Mononuclear cell (primary cell): Measurements from ENCODE around the gene DAD1. TPM values are rescaled to one million over a fixed set of nuclear protein-coding genes. Genes with fewer than 3 reads are reported as not detected.

ENCODE experiments used
- H3K27me3 ChIP-seq: 2 replicates; pipeline ENCODE4 v1.6.0; 2011; ENCODE audit warnings: low read length, control low read depth; ENCODE audit not compliant: insufficient read depth
- H3K4me1 ChIP-seq: 2 replicates; pipeline ENCODE4 v1.5.1; 2011; ENCODE audit warnings: mild to moderate bottlenecking, low read length, control low read depth; ENCODE audit not compliant: insufficient read depth
- H3K4me3 ChIP-seq: 2 replicates; pipeline ENCODE4 v1.5.1; 2011; ENCODE audit warnings: mild to moderate bottlenecking, low read length, moderate library complexity
- H3K9me3 ChIP-seq: 2 replicates; pipeline ENCODE4 v1.5.1; 2011; ENCODE audit warnings: low read depth, mild to moderate bottlenecking, control low read depth, low read length
- total RNA-seq: library from RNA; depleted of rRNA; stranded (reverse); fragments of >200 nt; gene quantifications from one replicate; pipeline ENCODE4 v1.2.3, GENCODE V29; 2012

Gene DAD1
- total RNA-seq, 1 donor: 83.6 TPM

DNA sequence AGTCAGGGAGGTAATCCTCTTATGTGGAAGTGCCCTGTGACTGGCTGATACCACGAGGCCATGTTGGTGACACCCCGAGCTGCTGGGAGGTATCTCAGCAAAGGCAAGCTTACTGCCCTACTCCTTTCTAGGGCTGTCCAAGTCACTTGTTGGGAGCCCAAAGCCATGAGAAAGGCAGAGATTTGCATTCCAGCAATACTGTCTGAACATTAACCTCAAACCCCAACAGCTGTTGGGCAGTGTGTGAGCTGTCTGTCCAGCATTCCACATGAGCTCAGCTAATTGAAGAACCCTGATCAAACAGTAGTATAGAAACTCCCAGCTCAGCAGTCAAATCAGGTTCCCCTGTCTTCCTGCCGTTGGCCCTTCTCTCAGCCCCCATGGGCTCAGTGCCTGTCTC is 18.3 kb upstream of the DAD1 start:
- Histone ChIP-seq H3K4me3 (no peak overlapping the region), H3K9me3 (no peaks in the 10 kb centered on the region), H3K4me1 (no peaks in the 10 kb centered on the region), H3K27me3 (no peaks in the 10 kb centered on the region)

DNA sequence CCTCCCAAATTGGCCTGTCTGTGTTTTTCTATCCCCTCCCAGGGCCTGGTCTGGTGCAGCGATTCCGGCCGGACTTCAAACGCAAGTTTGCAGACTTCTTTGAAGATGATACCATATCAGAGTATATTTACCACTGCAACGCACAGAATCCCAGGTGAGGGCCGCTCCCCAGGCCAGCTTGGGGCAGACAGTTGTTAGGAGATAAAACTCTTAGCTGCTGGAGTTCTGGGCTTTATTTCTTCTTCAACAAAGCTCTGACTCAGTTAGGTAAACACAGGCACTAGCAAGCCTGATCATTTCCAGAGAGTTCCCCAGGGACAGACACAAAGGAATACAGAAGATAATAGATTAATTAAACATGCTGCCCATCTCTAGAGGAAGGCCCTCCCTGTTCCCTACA is 17.4 kb upstream of the DAD1 start:
- Histone ChIP-seq H3K9me3 (no peaks in the 10 kb centered on the region), H3K4me1 (no peaks in the 10 kb centered on the region), H3K27me3 (no peaks in the 10 kb centered on the region), H3K4me3 (no peak overlapping the region)

DNA sequence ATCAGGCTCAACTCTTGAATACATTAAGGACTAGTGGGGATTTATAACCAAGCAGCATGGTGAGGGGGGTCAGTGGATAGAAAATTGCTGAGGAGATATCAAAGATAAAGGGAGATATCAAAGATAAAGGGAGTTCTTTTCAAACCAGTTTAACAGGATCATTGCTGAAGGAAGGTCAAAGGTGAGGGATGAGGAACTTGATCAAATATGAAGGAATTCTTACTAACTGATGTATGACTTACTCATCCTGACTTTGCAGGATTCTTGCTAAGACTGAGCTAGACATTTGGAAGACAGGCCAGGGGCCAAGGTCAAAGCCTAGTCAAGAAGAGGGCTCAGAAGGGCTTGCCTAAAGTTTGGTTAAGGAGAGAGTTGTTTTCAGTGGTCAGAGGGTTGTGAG is 13.8 kb upstream of the DAD1 start:
- no peaks in the 10 kb centered on the region for H3K9me3 ChIP-seq
- no peak overlapping the region for H3K4me3 ChIP-seq
- H3K4me1 ChIP-seq: peaks cover 14% of the 10 kb centered on the region
- no peaks in the 10 kb centered on the region for H3K27me3 ChIP-seq

DNA sequence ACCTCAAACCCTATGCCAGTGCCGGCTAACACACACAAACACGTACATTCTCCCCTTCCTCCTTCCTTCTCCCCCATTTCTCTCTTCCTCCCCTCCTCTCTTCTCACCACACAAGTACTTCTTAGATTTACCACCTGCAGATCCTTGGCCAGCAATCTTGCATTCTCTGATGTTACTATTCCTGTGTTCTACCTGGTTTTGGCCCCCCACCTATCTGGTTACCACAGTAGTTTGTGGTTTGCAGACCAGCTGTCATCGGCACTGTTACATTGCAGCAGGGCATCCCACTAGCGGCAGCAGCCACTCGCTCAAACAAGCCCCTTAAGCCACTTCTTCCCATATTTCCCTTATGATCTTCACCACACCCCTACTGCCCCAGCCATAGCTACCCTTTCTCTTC is 13.0 kb upstream of the DAD1 start:
- no peaks in the 10 kb centered on the region for H3K27me3 ChIP-seq
- no peaks in the 10 kb centered on the region for H3K9me3 ChIP-seq
- no peak overlapping the region for H3K4me3 ChIP-seq

DNA sequence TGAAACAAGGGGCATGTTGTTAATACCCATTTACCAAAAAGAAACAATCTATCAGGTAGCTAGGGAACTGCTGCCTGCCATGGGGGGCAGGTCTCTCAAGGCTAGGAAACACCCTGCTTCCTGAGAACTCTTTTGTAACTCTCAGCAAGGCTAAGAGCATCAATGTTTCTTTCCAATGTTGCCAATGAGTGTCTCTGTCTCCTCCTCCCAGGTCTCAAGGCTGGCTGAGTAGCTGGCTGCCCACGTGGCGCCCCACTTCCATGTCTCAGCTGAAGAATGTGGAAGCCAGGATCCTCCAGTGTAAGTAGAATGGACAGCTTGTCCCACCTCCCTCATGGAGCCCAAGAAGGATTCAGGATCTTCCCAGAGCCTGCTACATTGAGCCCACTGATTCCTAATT is 12.4 kb upstream of the DAD1 start:
- H3K27me3 ChIP-seq: no peaks in the 10 kb centered on the region
- peaks cover 21% of the 10 kb centered on the region for H3K4me1 ChIP-seq
- no peaks in the 10 kb centered on the region for H3K9me3 ChIP-seq
- H3K4me3 ChIP-seq: no peak overlapping the region

More for the DNA sequence above, 13.0 kb upstream of the DAD1 start:
- H3K4me1 ChIP-seq: peaks cover 21% of the 10 kb centered on the region

DNA sequence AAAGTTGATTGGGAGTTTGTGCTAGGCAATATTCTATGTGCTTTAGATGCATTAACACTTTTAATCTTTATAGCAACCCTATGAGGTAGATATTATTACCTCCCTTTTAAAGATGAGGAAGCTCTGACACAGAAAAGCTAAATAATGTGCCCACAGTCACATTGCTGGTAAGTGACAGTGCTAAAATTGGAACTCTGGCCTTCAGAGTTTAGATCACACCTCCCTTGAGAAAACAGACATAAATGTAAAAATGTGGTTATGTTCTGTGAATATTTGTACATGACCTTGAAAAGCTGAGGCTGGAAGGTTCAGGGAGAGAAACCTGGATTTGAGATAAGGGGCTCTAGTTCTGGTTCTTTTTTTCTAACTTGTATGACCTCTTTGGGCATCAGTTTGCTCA is 11.0 kb upstream of the DAD1 start:
- no peaks in the 10 kb centered on the region for H3K27me3 ChIP-seq
- no peaks in the 10 kb centered on the region for H3K9me3 ChIP-seq
- peaks cover 21% of the 10 kb centered on the region for H3K4me1 ChIP-seq
- H3K4me3 ChIP-seq: no peak overlapping the region

DNA sequence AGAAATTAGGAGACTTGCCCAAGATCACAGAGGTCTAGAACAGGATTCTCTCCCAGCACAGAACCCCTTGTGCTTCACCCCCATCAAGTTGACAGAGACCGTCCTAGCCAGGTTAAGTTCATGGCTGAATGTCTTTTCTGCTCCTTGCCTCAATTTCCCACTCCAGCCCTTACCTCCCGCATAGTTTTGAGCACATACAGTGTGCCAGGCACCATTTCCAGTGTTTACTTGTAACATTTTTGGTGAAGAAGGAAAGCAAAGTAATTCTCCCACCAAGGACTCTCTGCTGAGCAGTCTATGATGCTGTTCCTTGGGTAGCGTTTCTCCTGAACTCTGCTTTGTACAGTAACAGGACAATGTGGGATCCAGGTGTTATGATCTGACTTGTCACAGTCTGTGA is 10.3 kb upstream of the DAD1 start:
- Histone ChIP-seq H3K4me3 (no peak overlapping the region), H3K27me3 (no peaks in the 10 kb centered on the region), H3K9me3 (no peaks in the 10 kb centered on the region), H3K4me1 (peaks cover 21% of the 10 kb centered on the region)

DNA sequence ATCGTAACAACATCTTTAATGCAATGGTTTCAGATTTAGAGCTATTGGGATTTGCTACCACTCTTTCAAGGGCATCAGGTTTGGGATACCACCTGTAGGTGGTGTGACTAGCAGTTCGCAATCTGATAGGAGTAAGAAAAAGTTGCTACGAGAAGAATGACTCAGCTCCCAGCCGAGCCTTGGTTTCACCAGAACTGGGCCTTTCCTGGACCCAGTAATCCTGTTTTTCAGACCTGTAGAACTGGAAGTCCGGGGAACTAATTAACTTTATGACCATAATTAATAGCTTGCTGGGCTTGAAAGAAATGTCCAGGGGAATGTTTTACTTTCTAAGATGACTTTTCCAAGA is 9.8 kb upstream of the DAD1 start:
- Histone ChIP-seq H3K9me3 (no peaks in the 10 kb centered on the region), H3K4me1 (peaks cover 21% of the 10 kb centered on the region), H3K4me3 (peak overlapping the region; percentile 80), H3K27me3 (no peaks in the 10 kb centered on the region)

DNA sequence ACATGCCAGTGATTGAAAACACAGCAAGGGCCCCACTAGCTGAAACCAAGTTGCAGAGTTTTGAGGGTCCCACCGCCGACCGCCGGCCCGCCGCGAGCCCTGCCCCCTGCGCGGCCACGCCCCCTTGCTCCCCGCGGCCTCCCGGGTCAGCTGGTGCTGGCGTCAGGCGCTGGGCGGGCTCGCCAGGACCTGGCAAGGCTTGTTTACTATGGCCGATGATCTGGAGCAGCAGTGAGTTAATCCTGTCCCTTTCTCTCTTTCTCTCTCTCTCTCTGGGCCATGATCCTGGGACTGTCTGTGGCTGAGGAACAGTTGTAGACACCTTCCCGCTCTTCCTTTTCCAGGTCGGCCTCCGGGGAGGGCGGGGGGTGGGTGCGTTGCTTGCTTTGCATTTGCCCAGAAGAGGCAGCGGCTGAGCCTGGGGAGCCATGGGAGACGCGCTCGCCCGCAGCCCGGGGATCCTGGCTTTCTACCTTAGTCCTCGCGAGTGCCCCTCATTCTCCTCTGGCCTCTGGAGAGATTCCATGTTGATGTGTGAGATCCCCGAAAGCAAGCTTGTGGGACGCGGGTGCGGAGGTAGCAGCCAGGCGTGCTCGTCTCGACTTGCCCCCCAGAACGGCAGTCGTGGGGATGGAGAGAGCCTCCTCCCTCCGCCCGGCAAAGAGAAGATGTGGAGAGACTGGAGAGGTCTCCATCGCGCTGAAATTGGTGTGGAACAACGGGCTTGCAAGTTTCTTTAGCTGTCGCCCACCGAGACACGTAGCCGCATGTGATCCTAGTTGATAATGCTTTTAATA is 9.3 kb upstream of the DAD1 start, which contains the start of gene ABHD4:
Gene ABHD4 (plus strand): TSS at position 202 of the 797 bp plus-strand sequence. CDS start 7 bp downstream, at position 209.
- Histone ChIP-seq H3K9me3 (no peaks in the 10 kb centered on the region), H3K27me3 (no peaks in the 10 kb centered on the region), H3K4me3 (peak within 1 kb of the TSS; percentile 80)

DNA sequence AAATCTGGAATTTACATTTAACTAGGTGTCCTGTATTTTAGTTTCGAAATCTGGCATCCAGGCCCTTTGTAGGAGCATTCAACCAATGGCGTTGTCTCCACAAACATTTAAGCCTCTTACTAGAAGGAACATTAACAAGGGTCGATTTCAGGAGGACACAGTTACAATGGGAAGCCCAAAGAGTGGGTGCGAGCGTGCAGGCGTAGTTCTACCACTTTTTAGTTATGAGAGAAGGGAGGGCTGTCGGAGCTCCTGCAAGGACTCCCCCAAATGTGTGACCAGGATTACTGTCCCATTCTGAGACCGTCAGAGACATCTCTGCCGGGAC is 8.7 kb upstream of the DAD1 start:
- Histone ChIP-seq H3K4me1 (peaks cover 21% of the 10 kb centered on the region), H3K4me3 (peak overlapping the region; percentile 80), H3K27me3 (no peaks in the 10 kb centered on the region), H3K9me3 (no peaks in the 10 kb centered on the region)

More for the DNA sequence above, 9.3 kb upstream of the DAD1 start, which contains the start of gene ABHD4:
- peaks cover 21% of the 10 kb centered on the region for H3K4me1 ChIP-seq

DNA sequence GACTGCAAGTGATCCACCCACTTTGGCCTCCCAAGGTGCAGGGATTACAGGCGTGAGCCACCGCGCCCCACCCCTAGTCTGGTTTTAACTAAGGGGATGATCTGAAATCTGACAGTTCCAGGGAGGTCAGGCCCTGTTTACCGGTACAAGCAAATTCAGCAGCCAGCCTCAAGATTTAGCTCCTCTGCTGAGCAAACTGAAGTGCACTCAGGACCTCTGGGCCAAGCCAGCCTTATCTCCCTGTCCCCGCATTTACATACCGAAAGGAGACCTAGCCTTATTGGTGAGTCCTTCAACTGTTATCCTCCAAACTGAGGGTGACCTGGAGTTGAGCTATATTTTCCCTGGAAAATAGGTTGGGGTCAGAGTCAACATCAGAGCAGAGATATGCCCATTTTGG is 8.2 kb upstream of the DAD1 start:
- peaks cover 21% of the 10 kb centered on the region for H3K4me1 ChIP-seq
- H3K9me3 ChIP-seq: no peaks in the 10 kb centered on the region
- H3K27me3 ChIP-seq: no peaks in the 10 kb centered on the region
- no peak overlapping the region for H3K4me3 ChIP-seq

DNA sequence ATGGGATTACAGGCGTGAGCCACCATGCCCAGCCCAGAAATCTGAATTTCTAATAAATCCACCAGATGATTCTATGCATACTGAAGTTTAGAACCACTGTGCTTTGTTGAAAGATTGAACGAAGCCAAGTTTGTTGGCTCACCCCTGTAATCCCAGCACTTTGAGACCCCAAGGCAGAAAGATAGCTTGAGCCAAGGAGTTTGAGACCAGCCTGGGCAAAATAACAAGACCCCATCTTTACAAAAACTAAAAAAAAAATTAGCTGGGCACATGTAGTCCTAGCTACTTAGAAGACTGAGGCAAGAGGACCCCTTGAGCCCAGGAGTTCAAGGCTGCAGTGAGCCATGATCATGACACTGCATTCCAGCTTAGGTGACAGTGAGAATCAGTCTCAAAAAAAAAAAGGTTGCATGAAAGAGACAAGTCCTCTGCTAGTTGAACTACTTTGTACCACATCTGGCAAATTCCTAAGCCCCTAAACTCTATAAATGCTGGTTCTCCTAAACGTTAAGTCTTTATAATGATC is 7.4 kb upstream of the DAD1 start:
- no peaks in the 10 kb centered on the region for H3K27me3 ChIP-seq
- peaks cover 21% of the 10 kb centered on the region for H3K4me1 ChIP-seq
- no peak overlapping the region for H3K4me3 ChIP-seq
- H3K9me3 ChIP-seq: no peaks in the 10 kb centered on the region

DNA sequence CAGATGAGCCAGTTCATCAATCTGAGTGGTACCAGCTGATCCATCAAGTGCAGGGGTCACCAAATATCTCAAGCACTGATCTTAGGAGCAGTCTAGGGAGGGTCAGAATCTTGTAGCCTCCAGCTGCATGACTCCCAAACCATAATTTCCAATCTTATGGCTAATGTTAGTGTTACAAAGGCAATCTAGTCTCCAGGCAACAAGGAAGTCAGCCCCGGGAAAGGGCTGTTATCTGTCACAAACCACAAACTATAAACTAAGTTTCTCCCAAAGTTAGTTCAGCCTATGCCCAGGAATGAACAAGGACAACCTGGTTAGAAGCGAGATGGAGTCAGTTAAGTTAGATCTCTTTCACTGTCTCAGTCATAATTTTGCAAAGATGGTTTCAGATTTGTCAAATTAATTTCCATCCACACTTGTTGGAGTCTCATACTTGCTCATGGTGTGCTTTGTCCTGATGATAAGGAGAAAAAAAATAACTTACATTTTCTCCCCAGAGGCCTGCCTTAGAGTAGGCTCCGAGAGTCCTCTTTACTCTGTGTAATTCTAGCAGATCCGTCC is 5.2 kb upstream of the DAD1 start:
- Histone ChIP-seq H3K4me3 (no peak overlapping the region), H3K4me1 (peaks cover 25% of the 10 kb centered on the region), H3K27me3 (no peaks in the 10 kb centered on the region), H3K9me3 (no peaks in the 10 kb centered on the region)

DNA sequence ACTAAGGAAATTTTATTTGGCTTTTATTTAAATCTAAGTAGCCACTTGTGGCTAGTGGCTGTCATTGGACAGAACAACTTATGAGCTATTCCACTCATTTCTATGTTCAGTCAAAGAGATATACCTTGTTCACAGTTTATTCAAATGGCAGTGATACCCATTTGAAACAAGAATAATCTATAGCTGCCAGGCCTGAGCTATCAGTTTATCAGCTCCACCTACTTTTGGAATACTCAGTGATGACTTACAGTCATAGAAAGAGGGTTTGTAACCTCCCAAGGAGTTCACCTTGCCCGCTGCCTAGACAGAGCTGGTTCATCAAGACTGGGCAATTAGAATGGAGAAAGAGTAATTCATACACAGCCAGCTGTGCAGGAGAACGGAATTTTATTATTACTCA is 4.6 kb upstream of the DAD1 start:
- peaks cover 19% of the 10 kb centered on the region for H3K4me1 ChIP-seq
- H3K27me3 ChIP-seq: no peaks in the 10 kb centered on the region
- H3K9me3 ChIP-seq: no peaks in the 10 kb centered on the region
- no peak overlapping the region for H3K4me3 ChIP-seq

DNA sequence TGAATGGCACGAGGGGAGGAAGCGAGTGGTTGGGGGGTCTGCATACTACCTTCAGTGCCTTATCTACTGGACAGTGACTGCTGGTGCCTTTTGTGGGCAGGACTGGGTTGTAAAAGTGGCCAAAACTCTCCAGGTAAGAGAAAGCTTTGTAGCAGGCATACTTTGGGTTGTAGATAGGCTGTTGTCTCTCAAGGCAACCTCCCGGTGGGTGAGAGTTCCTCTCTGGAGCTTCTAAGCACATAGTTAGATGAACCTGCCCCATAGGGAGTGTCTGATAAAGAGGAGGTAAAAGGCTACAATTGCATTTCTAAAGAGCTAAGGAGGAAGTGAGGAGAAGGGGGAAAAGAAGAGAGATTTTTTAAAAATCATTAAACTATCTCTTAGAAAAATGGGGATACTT is 4.2 kb upstream of the DAD1 start:
- Histone ChIP-seq H3K4me3 (no peak overlapping the region), H3K9me3 (no peaks in the 10 kb centered on the region), H3K27me3 (no peaks in the 10 kb centered on the region), H3K4me1 (peaks cover 22% of the 10 kb centered on the region)
